ENCODE data around the gene SLC34A1.

- TF ChIP-seq EZH2 (IDR thresholded peaks at IDR 0.05; ENCODE audit: low read depth, unreplicated experiment) (no peak), CTCF (conservative IDR thresholded peaks at IDR 0.05; ENCODE audit: low read depth in 2 of 2) (no peak), CREB1 (CRISPR knock-in tag; IDR thresholded peaks at IDR 0.05; ENCODE audit: low read depth) (no peak)
Observed at GRCh38 chr5:177344891-177345290, 39.3 kb upstream of the SLC34A1 start.

Data from GM23338 (cell line).